Thymus (tissue), 11 donors: Measurements from ENCODE around the gene MYO10. TPM values are rescaled to one million over a fixed set of nuclear protein-coding genes. Genes with fewer than 3 reads are reported as not detected.
"Not testable (repeated sequence)": the region's sequence is repeated elsewhere in the genome, so short reads cannot be mapped to it uniquely, and the experiment has no call there.

Experiments used
- DNase-seq, 9 donors: peaks; one replicate each; pipeline ENCODE4 v3.0.0-alpha.2; 2013; ENCODE audit warnings: low spot score in 9 of 9, low read depth in 6 of 9, missing footprints in 1 of 9
- H3K27ac ChIP-seq, 2 donors: one replicate each; pipeline ENCODE4 v1.5.1; 2013; ENCODE audit warnings: control low read depth in 1 of 2, low read depth in 1 of 2, low read length in 1 of 2, mild to moderate bottlenecking in 1 of 2, moderate library complexity in 1 of 2
- H3K27me3 ChIP-seq, 2 donors: one replicate each; pipeline ENCODE4 v1.5.1; 2013; ENCODE audit warnings: low read length in 1 of 2; ENCODE audit not compliant: control insufficient read depth in 2 of 2, insufficient read depth in 1 of 2
- H3K36me3 ChIP-seq, 2 donors: one replicate each; pipeline ENCODE4 v1.5.1; 2013; ENCODE audit warnings: low read length in 1 of 2, mild to moderate bottlenecking in 1 of 2, moderate library complexity in 1 of 2; ENCODE audit not compliant: control insufficient read depth in 2 of 2, insufficient read depth in 2 of 2
- H3K4me1 ChIP-seq, 2 donors: one replicate each; pipeline ENCODE4 v1.5.1; 2013; ENCODE audit warnings: low read length in 2 of 2; ENCODE audit not compliant: control insufficient read depth in 2 of 2, insufficient read depth in 2 of 2
- H3K4me3 ChIP-seq, 2 donors: one replicate each; pipeline ENCODE4 v1.5.1; 2013; ENCODE audit warnings: low read length in 2 of 2, control low read depth in 1 of 2, mild to moderate bottlenecking in 1 of 2
- H3K9me3 ChIP-seq, 2 donors: one replicate each; pipeline ENCODE4 v1.5.1; 2013; ENCODE audit warnings: low read length in 1 of 2, mild to moderate bottlenecking in 1 of 2; ENCODE audit not compliant: control insufficient read depth in 2 of 2, insufficient read depth in 1 of 2
- WGBS: extraction: QIAGEN DNeasy Blood & Tissue Kit; methylation state at CpG from one replicate; pipeline ENCODE4 v1.1.7; 2013; 5-methylcytosine and 5-hydroxymethylcytosine counted together
- polyA plus RNA-seq: library from polyadenylated mRNA; stranded (reverse); fragments of 200-250 nt; gene quantifications from one replicate; pipeline ENCODE4 v1.2.3, GENCODE V29; 2013
- total RNA-seq: library from RNA; stranded (reverse); fragments of 120-200 nt; gene quantifications from one replicate; pipeline ENCODE4 v1.2.4, GENCODE V29; 2013
- donor health status: healthy.

Gene MYO10
- total and polyA plus RNA-seq, 2 donors, result 4.3 to 6.0 TPM

- Histone ChIP-seq H3K4me1 (no peaks in the 10 kb centered on the region), H3K36me3 (no peaks in the 10 kb centered on the region)
- WGBS, result 96% methylated on average over 7 of the region's 7 CpGs
These were observed 185.6 kb downstream of the MYO10 start for GRCh38 chr5:16750445-16750844.

GRCh38 chr5:16749626-16750025 lies 186.5 kb downstream of the MYO10 start:
- H3K27me3 ChIP-seq, result no peaks in the 10 kb centered on the region
- H3K4me3 ChIP-seq, result no peak overlapping the region
- no peaks in the 10 kb centered on the region for H3K4me1 ChIP-seq
- no peaks in the 10 kb centered on the region for H3K36me3 ChIP-seq
- no peaks in the 10 kb centered on the region for H3K9me3 ChIP-seq
- no peak overlapping the region for H3K27ac ChIP-seq
- WGBS, result 94% methylated on average over 4 of the region's 4 CpGs
- no peak for DNase-seq

More at GRCh38 chr5:16750445-16750844, 185.6 kb downstream of the MYO10 start:
- no peak for DNase-seq
- no peaks in the 10 kb centered on the region for H3K9me3 ChIP-seq
- H3K27ac ChIP-seq, result no peak overlapping the region
- H3K27me3 ChIP-seq, result no peaks in the 10 kb centered on the region
- H3K4me3 ChIP-seq, result no peak overlapping the region

GRCh38 chr5:16744164-16744880 lies 191.8 kb downstream of the MYO10 start:
- Histone ChIP-seq H3K36me3 (no peaks in the 10 kb centered on the region), H3K4me3 (no peak overlapping the region), H3K27me3 (peaks cover 0 to 12% of the 10 kb centered on the region in 2 donors), H3K27ac (no peak overlapping the region), H3K4me1 (no peaks in the 10 kb centered on the region), H3K9me3 (no peaks in the 10 kb centered on the region)
- DNase-seq, result no peak
- WGBS, result 94% methylated on average over 15 of the region's 15 CpGs

GRCh38 chr5:16742938-16743337 lies 193.2 kb downstream of the MYO10 start:
- Histone ChIP-seq H3K27me3 (peaks cover 0 to 17% of the 10 kb centered on the region in 2 donors), H3K36me3 (no peaks in the 10 kb centered on the region), H3K4me3 (no peak overlapping the region), H3K27ac (no peak overlapping the region), H3K4me1 (no peaks in the 10 kb centered on the region), H3K9me3 (no peaks in the 10 kb centered on the region)
- no peak for DNase-seq
- WGBS, result 95% methylated on average over 5 of the region's 5 CpGs

GRCh38 chr5:16740811-16741392 lies 195.2 kb downstream of the MYO10 start:
- peaks cover 0 to 2% of the 10 kb centered on the region in 2 donors for H3K4me1 ChIP-seq
- H3K9me3 ChIP-seq, result no peaks in the 10 kb centered on the region
- H3K27ac ChIP-seq, result peak overlapping the region in 1 of 2 donors; percentile 30
- WGBS, result 72% methylated on average over 11 of the region's 11 CpGs
- no peak for DNase-seq
- H3K27me3 ChIP-seq, result peaks cover 0 to 22% of the 10 kb centered on the region in 2 donors
- H3K4me3 ChIP-seq, result no peak overlapping the region
- no peaks in the 10 kb centered on the region for H3K36me3 ChIP-seq

GRCh38 chr5:16740066-16740810 lies 195.8 kb downstream of the MYO10 start:
- 61% methylated on average over 17 of the region's 17 CpGs for WGBS
- Histone ChIP-seq H3K27me3 (peaks cover 0 to 22% of the 10 kb centered on the region in 2 donors), H3K4me3 (no peak overlapping the region), H3K27ac (no peak overlapping the region), H3K4me1 (peaks cover 0 to 2% of the 10 kb centered on the region in 2 donors), H3K9me3 (no peaks in the 10 kb centered on the region), H3K36me3 (no peaks in the 10 kb centered on the region)
- DNase-seq, result no peak

- not testable (repeated sequence) for H3K27ac ChIP-seq, H3K36me3 ChIP-seq, H3K4me1 ChIP-seq, H3K9me3 ChIP-seq, H3K4me3 ChIP-seq, DNase-seq
- H3K27me3 ChIP-seq, result peaks cover 0 to 22% of the 10 kb centered on the region in 2 donors
- WGBS, result 96% methylated on average over 5 of the region's 5 CpGs
These were observed 197.7 kb downstream of the MYO10 start for GRCh38 chr5:16738393-16738792.

- 86% methylated on average over 11 of the region's 11 CpGs for WGBS
- DNase-seq, result no peak
- Histone ChIP-seq H3K4me3 (no peak overlapping the region), H3K27me3 (peaks cover 0 to 22% of the 10 kb centered on the region in 2 donors), H3K9me3 (no peaks in the 10 kb centered on the region), H3K36me3 (no peaks in the 10 kb centered on the region), H3K27ac (no peak overlapping the region), H3K4me1 (peaks cover 0 to 2% of the 10 kb centered on the region in 2 donors)
These were observed 198.3 kb downstream of the MYO10 start for GRCh38 chr5:16737620-16738364.
